K562 (cell line): ENCODE data around the gene MAGEB2. TPM values are rescaled to one million over a fixed set of nuclear protein-coding genes. Genes with fewer than 3 reads are reported as not detected.

Source experiments
- ATAC-seq: fragments of 200-7000 bp; cut with Tn5 transposase; 3 replicates; pipeline ENCODE4 v1.9.1; 2020; ENCODE audit warnings: moderate library complexity
- BruUV-seq: library from RNA; stranded (reverse); fragments of 400-500 nt; replicated peaks from 2 replicates; lab custom pipeline; 2021; lab: Mats Ljungman, UMichigan
- CTCF ChIA-PET: fragments of 300-600 bp; formaldehyde crosslinking; extraction: SDS; loops from one replicate; lab custom pipeline; 2021; ENCODE audit warnings: low intra/inter-chr PET ratio; lab: Yijun Ruan, JAX
- POLR2A ChIA-PET: fragments of 300-600, 350-650 bp; sonication (Branson Sonifier 250); formaldehyde crosslinking; extraction: SDS; loops from one replicate; lab custom pipeline; 2021; ENCODE audit warnings: antibody characterized with exemption, inconsistent platforms; lab: Yijun Ruan, JAX
- DNase-seq, 4 experiments: peaks; one replicate each; pipeline versions ENCODE4 v3.0.0 to v3.0.0-alpha.2; 2011 to 2018; ENCODE audit warnings: low spot score in 3 of 4, mixed read lengths in 3 of 4; ENCODE audit errors: extremely low read depth in 1 of 4
- FAIRE-seq: peaks from 2 replicates; lab custom pipeline; 2011; peaks lifted over from hg19 to GRCh38; lab: Jason Lieb, UNC
- H2AFZ ChIP-seq: 2 replicates; pipeline ENCODE4 v1.6.0; 2011; ENCODE audit warnings: low read depth, low read length, control low read depth, inconsistent platforms
- H3K27ac ChIP-seq: fragments of 200-600 bp; 3 replicates; pipeline ENCODE4 v1.8.0; 2011; ENCODE audit warnings: low read depth, mild to moderate bottlenecking, control low read depth, inconsistent platforms, low read length, moderate library complexity, mixed read lengths; ENCODE audit errors: extremely low read depth
- H3K27me3 ChIP-seq, 2 experiments: fragments of 300-600 bp in 1 of 2; 2 replicates in 1 of 2; 3 replicates in 1 of 2; pipeline versions ENCODE4 v1.6.0 to v1.8.0; 2011; ENCODE audit warnings: inconsistent platforms in 2 of 2, low read length in 2 of 2, mild to moderate bottlenecking in 1 of 2, mixed read lengths in 1 of 2, moderate library complexity in 1 of 2; ENCODE audit not compliant: control insufficient read depth in 2 of 2, insufficient read depth in 2 of 2
- H3K36me3 ChIP-seq: fragments of 300-600 bp; 3 replicates; pipeline ENCODE4 v1.8.0; 2011; ENCODE audit warnings: mild to moderate bottlenecking, low read length, inconsistent platforms; ENCODE audit not compliant: control insufficient read depth, insufficient read depth
- H3K4me1 ChIP-seq, 2 experiments: fragments of 200-600 bp in 1 of 2; replicated peaks in 1 of 2; 2 replicates in 1 of 2; 3 replicates in 1 of 2; pipeline versions ENCODE4 v1.5.1 to v1.8.0; 2011; ENCODE audit warnings: inconsistent platforms in 2 of 2, low read length in 2 of 2, mild to moderate bottlenecking in 1 of 2, mixed read lengths in 1 of 2, moderate library complexity in 1 of 2; ENCODE audit not compliant: control insufficient read depth in 2 of 2, insufficient read depth in 2 of 2
- H3K4me2 ChIP-seq: 2 replicates; pipeline ENCODE4 v1.6.1; 2011; ENCODE audit warnings: low read length, control low read depth, inconsistent platforms, mixed read lengths; ENCODE audit not compliant: insufficient read depth
- H3K4me3 ChIP-seq: fragments of 200-600 bp; sonication (generic), shearing (Covaris generic); 2 replicates; pipeline ENCODE4 v1.5.1; 2016; ENCODE audit warnings: control low read depth, inconsistent platforms
- H3K79me2 ChIP-seq: fragments of 200-600 bp; 3 replicates; pipeline ENCODE4 v1.8.0; 2011; ENCODE audit warnings: low read length, inconsistent platforms; ENCODE audit not compliant: control insufficient read depth, insufficient read depth
- H3K9ac ChIP-seq, 2 experiments: 2 replicates each; pipeline versions ENCODE4 v1.6.0 to v1.6.1; 2011; ENCODE audit warnings: low read depth in 2 of 2, low read length in 2 of 2, control low read depth in 1 of 2, inconsistent platforms in 1 of 2, mild to moderate bottlenecking in 1 of 2, mixed read lengths in 1 of 2; ENCODE audit not compliant: insufficient read depth in 1 of 2
- H3K9me1 ChIP-seq: one replicate; pipeline ENCODE4 v1.6.0; 2011; ENCODE audit warnings: inconsistent platforms, mild to moderate bottlenecking, low read length, moderate library complexity; ENCODE audit not compliant: control insufficient read depth, insufficient read depth
- H3K9me3 ChIP-seq: replicated peaks from 2 replicates; pipeline ENCODE4 v1.5.1; 2011; ENCODE audit warnings: low read depth, low read length, inconsistent platforms; ENCODE audit not compliant: control insufficient read depth, insufficient read depth
- H4K20me1 ChIP-seq: replicated peaks from 2 replicates; pipeline ENCODE4 v1.6.1; 2011; ENCODE audit warnings: low read length, inconsistent platforms, mixed read lengths; ENCODE audit not compliant: control insufficient read depth, insufficient read depth
- CC2D1A ChIP-seq: fragments of 450-650 bp; IDR thresholded peaks from 2 replicates; pipeline ENCODE4 v1.6.1; 2017; ENCODE audit warnings: mild to moderate bottlenecking
- CEBPG ChIP-seq, 3 experiments: fragments of 200-800 bp in 1 of 3; sonication (Bioruptor generic) in 1 of 3; sonication (generic) in 1 of 3; formaldehyde crosslinking in 1 of 3; IDR thresholded peaks in 2 of 3; conservative IDR thresholded peaks in 1 of 3; 2 replicates each; pipeline versions ENCODE4 v1.6.1 to v1.8.0; 2016 to 2022; ENCODE audit warnings: missing compliant biosample characterization in 2 of 3, missing genetic modification characterization in 2 of 3, mild to moderate bottlenecking in 1 of 3, missing genetic modification reagents in 1 of 3
- ETS2 ChIP-seq: IDR thresholded peaks from 2 replicates; pipeline ENCODE4 v1.6.1; 2016; ENCODE audit warnings: borderline replicate concordance, missing genetic modification characterization, mild to moderate bottlenecking, moderate library complexity, missing compliant biosample characterization; ENCODE audit not compliant: poor library complexity, severe bottlenecking
- LCOR ChIP-seq: sonication (generic); formaldehyde crosslinking; IDR thresholded peaks from 2 replicates; pipeline ENCODE4 v1.8.0; 2022; ENCODE audit warnings: mild to moderate bottlenecking, missing genetic modification reagents
- MCM3 ChIP-seq: fragments of 450-650 bp; IDR thresholded peaks from 2 replicates; pipeline ENCODE4 v1.6.1; 2016
- TCF7L2 ChIP-seq: fragments of 150-350 bp; IDR thresholded peaks from 2 replicates; pipeline ENCODE4 v1.6.1; 2016; ENCODE audit warnings: low read depth, mild to moderate bottlenecking, low read length, moderate library complexity
- ZNF347 ChIP-seq: fragments of 450-650 bp; formaldehyde crosslinking; IDR thresholded peaks from 2 replicates; pipeline ENCODE4 v1.4.0; 2020; ENCODE audit warnings: low read depth, mild to moderate bottlenecking, moderate library complexity
- WGBS: fragments of 100-300 bp; shearing (Covaris generic); methylation state at CpG from one replicate; pipeline ENCODE4 v1.1.6; 2016; ENCODE audit warnings: low coverage, mixed read lengths; ENCODE audit not compliant: insufficient coverage; ENCODE audit errors: missing lambda C conversion rate; 5-methylcytosine and 5-hydroxymethylcytosine counted together
- in situ Hi-C: fragments of 300-500 bp; cut with MboI; formaldehyde crosslinking; loops from 4 replicates; pipeline ENCODE4 v1.15.0; 2018; ENCODE audit warnings: inconsistent platforms, mixed read lengths
- intact Hi-C: fragments of 100-400 bp; cut with micrococcal nuclease; formaldehyde crosslinking; loops from 2 replicates; pipeline ENCODE4 v1.14.2; 2022
- polyA plus RNA-seq, 8 experiments: library from polyadenylated mRNA; depleted of rRNA in 4 of 8; stranded (reverse) in 5 of 8; unstranded in 3 of 8; fragments of >200 nt; fragmentation: Nextera tagmentation in 2 of 8; fragmentation: Illumina TruSeq in 1 of 8; extraction: Ambion mirVana in 2 of 8; extraction: Trizol in 1 of 8; gene quantifications; 2 replicates each; pipeline versions ENCODE4 v1.2.1 to v1.2.3, GENCODE V29; 2011 to 2014; ENCODE audit warnings: inconsistent platforms in 1 of 8, missing spikeins in 1 of 8
- total RNA-seq, 7 experiments: library from RNA; depleted of rRNA in 6 of 7; stranded (reverse); fragments of >200 nt in 6 of 7; fragmentation: Illumina TruSeq in 2 of 7; extraction: Trizol in 2 of 7; gene quantifications; 2 replicates each; pipeline versions ENCODE4 v1.2.1 to v1.2.3, GENCODE V29; 2011 to 2021; ENCODE audit warnings: low replicate concordance in 1 of 7
- TF ChIP-seq, protein P1 (sequence below): fragments of 250-450 bp; sonication (Bioruptor Pico); IDR thresholded peaks from 2 replicates; pipeline ENCODE4 v1.4.0; 2020
- TF ChIP-seq, protein P2 (sequence below): fragments of 250-450 bp; sonication (Bioruptor Pico); IDR thresholded peaks from 2 replicates; pipeline ENCODE4 v1.4.0; 2020; ENCODE audit warnings: mild to moderate bottlenecking, moderate library complexity, borderline replicate concordance

MAGEB2 gene
- total and polyA plus RNA-seq, 9 of the 15 experiments (the other 6 are each of a cell fraction or from before 2014, with no cell fraction given), result 21.6 to 277 (median 88.8) TPM

DNA sequence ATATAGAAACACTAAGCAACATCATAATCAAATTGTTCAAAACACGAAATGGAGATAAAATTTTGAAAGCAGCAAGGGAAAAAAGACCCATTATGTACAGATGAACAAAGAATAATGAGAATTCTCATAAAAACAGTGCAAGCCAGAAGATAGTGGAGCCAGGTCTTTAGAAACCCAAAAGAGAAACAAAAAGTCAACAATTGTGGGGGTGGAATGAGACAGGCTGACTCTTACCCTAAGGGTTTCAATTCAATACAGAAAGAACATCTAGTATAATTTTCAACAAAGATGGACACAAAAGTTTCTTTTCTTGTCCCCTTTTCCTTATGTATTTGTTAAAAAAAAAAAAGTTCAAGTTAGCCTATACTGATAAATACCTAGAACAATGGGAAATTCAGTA lies 34.0 kb upstream of the MAGEB2 start:
- H3K27me3 ChIP-seq, result no peaks in the 10 kb centered on the region; a peak in 1 of 5 replicates
- TF ChIP-seq, protein P1, sequence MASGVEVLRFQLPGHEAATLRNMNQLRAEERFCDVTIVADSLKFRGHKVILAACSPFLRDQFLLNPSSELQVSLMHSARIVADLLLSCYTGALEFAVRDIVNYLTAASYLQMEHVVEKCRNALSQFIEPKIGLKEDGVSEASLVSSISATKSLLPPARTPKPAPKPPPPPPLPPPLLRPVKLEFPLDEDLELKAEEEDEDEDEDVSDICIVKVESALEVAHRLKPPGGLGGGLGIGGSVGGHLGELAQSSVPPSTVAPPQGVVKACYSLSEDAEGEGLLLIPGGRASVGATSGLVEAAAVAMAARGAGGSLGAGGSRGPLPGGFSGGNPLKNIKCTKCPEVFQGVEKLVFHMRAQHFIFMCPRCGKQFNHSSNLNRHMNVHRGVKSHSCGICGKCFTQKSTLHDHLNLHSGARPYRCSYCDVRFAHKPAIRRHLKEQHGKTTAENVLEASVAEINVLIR, result no peak
- no peak for TF ChIP-seq CC2D1A
- no peak for TF ChIP-seq CEBPG (CRISPR knock-in tag; IDR thresholded peaks at IDR 0.05)
- TF ChIP-seq CEBPG (tag; conservative IDR thresholded peaks at IDR 0.05 in 1 of 2, IDR thresholded peaks at IDR 0.05 in 1 of 2), result no peak
- TF ChIP-seq LCOR, result no peak
- no peak for TF ChIP-seq MCM3
- no peak for TF ChIP-seq ZNF347 (CRISPR knock-in tag)
- TF ChIP-seq TCF7L2, result no peak
- TF ChIP-seq ETS2, result no peak
- TF ChIP-seq, protein P2, sequence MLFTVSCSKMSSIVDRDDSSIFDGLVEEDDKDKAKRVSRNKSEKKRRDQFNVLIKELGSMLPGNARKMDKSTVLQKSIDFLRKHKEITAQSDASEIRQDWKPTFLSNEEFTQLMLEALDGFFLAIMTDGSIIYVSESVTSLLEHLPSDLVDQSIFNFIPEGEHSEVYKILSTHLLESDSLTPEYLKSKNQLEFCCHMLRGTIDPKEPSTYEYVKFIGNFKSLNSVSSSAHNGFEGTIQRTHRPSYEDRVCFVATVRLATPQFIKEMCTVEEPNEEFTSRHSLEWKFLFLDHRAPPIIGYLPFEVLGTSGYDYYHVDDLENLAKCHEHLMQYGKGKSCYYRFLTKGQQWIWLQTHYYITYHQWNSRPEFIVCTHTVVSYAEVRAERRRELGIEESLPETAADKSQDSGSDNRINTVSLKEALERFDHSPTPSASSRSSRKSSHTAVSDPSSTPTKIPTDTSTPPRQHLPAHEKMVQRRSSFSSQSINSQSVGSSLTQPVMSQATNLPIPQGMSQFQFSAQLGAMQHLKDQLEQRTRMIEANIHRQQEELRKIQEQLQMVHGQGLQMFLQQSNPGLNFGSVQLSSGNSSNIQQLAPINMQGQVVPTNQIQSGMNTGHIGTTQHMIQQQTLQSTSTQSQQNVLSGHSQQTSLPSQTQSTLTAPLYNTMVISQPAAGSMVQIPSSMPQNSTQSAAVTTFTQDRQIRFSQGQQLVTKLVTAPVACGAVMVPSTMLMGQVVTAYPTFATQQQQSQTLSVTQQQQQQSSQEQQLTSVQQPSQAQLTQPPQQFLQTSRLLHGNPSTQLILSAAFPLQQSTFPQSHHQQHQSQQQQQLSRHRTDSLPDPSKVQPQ, result no peak
- ChIA-PET CTCF (no interaction called here), POLR2A (no interaction called here)
- no peaks in the 10 kb centered on the region for H3K79me2 ChIP-seq
- 0% methylated on average over 1 of the region's 1 CpG for WGBS
- H3K9me1 ChIP-seq, result no peaks in the 10 kb centered on the region
- H3K4me1 ChIP-seq, result no peaks in the 10 kb centered on the region
- H4K20me1 ChIP-seq, result no peaks in the 10 kb centered on the region
- BruUV-seq, result no TSS peak
- H3K4me3 ChIP-seq, result no peak overlapping the region
- no peak overlapping the region for H3K4me2 ChIP-seq
- in situ Hi-C loops (no loop called here), intact Hi-C loops (no loop called here)
- FAIRE-seq, result no peak
- no peaks in the 10 kb centered on the region for H3K9me3 ChIP-seq
- no peak overlapping the region for H2AFZ ChIP-seq
- no peak for ATAC-seq
- DNase-seq, result no peak
- no peak overlapping the region for H3K9ac ChIP-seq
- H3K36me3 ChIP-seq, result no peaks in the 10 kb centered on the region
- H3K27ac ChIP-seq, result no peak overlapping the region
